ENCODE data around the gene EXOC3.

EXOC3 gene

DNA sequence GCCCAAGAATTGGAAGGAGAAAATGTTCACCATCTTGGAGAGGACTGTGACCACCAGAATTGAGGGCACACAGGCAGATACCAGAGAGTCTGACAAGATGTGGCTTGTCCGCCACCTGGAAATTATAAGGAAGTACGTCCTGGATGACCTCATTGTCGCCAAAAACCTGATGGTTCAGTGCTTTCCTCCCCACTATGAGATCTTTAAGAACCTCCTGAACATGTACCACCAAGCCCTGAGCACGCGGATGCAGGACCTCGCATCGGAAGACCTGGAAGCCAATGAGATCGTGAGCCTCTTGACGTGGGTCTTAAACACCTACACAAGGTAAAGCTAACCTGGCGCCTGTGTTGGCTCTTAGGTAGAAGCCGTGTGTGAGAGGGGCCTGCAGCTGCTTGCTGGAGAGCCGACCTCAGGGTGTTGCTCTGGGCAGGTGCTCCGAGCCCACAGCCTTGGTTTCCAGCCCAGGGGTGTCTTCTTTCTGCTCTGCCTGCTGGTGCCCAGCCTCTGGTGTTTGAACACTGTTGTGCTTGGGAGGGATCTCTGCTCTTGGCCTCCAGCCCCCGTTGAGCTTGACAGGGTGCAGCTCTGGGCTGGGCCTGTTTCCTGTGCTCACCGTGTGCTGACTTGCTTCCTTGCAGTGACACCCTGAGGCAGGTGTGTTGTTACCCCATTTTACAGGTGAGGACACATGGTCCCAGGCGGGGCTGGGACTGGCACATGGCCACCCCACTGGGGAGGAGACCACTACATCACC, 10.9 kb downstream of the EXOC3 start:
- peaks cover 96% of the 10 kb centered on the region for H3K36me3 ChIP-seq (ENCODE audit: insufficient read depth, low read length)
- no peaks in the 10 kb centered on the region for H3F3A ChIP-seq (ENCODE audit: insufficient read depth, low read length)
- H3K4me1 ChIP-seq (ENCODE audit: insufficient read depth, low read length, severe bottlenecking) = no peaks in the 10 kb centered on the region
- no peak overlapping the region for H2AFZ ChIP-seq (ENCODE audit: low read length)
- no peaks in the 10 kb centered on the region for H3K9me2 ChIP-seq (ENCODE audit: low read depth, low read length)
- no peaks in the 10 kb centered on the region for H3K79me2 ChIP-seq (ENCODE audit: insufficient read depth, low read length)
- H3K4me2 ChIP-seq (ENCODE audit: low read length) = no peak overlapping the region
- no peaks in the 10 kb centered on the region for H3K27me3 ChIP-seq (ENCODE audit: insufficient read depth, low read length)
- H3K9me3 ChIP-seq (ENCODE audit: low read length) = peaks cover 15% of the 10 kb centered on the region
- no peak overlapping the region for H3K27ac ChIP-seq (ENCODE audit: low read depth, low read length, poor library complexity, severe bottlenecking)
- H3K4me3 ChIP-seq (ENCODE audit: low read depth, low read length, poor library complexity, severe bottlenecking) = no peak overlapping the region
- H3K9ac ChIP-seq (ENCODE audit: low read length) = no peak overlapping the region
- no peaks in the 10 kb centered on the region for H4K20me1 ChIP-seq (ENCODE audit: insufficient read depth, low read length)
- TF ChIP-seq EZH2 (IDR thresholded peaks at IDR 0.05; ENCODE audit: borderline replicate concordance, low read length) = no peak
- TF ChIP-seq, protein P1, sequence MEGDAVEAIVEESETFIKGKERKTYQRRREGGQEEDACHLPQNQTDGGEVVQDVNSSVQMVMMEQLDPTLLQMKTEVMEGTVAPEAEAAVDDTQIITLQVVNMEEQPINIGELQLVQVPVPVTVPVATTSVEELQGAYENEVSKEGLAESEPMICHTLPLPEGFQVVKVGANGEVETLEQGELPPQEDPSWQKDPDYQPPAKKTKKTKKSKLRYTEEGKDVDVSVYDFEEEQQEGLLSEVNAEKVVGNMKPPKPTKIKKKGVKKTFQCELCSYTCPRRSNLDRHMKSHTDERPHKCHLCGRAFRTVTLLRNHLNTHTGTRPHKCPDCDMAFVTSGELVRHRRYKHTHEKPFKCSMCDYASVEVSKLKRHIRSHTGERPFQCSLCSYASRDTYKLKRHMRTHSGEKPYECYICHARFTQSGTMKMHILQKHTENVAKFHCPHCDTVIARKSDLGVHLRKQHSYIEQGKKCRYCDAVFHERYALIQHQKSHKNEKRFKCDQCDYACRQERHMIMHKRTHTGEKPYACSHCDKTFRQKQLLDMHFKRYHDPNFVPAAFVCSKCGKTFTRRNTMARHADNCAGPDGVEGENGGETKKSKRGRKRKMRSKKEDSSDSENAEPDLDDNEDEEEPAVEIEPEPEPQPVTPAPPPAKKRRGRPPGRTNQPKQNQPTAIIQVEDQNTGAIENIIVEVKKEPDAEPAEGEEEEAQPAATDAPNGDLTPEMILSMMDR (IDR thresholded peaks at IDR 0.05; ENCODE audit: low read length) = no peak

DNA sequence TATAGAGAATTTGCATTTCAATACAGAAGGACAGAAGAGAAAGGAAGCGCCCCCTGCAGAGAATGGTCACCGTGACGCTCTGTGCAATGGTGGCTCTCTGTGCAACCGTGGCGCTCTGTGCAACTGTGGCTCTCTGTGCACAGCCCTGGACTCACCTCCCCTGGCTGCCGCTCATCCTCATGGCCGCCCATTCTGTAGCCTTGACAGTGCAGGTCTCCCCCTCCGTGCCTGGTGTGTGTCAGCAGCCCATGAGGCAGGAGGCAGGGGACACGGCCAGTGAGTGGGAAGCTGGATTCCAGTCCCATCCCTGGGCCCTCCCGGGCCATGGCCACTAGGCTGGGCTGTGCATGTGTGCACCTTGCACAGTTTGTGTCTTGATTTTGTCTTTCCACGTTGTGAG, 12.0 kb downstream of the EXOC3 start:
- no peak overlapping the region for H3K9ac ChIP-seq (ENCODE audit: low read length)
- no peaks in the 10 kb centered on the region for H3F3A ChIP-seq (ENCODE audit: insufficient read depth, low read length)
- TF ChIP-seq, protein P1 (IDR thresholded peaks at IDR 0.05; ENCODE audit: low read length) = no peak
- no peak for TF ChIP-seq EZH2 (IDR thresholded peaks at IDR 0.05; ENCODE audit: borderline replicate concordance, low read length)
- H3K9me3 ChIP-seq (ENCODE audit: low read length) = peaks cover 15% of the 10 kb centered on the region
- no peak overlapping the region for H2AFZ ChIP-seq (ENCODE audit: low read length)
- no peak overlapping the region for H3K4me3 ChIP-seq (ENCODE audit: low read depth, low read length, poor library complexity, severe bottlenecking)
- no peak overlapping the region for H3K27ac ChIP-seq (ENCODE audit: low read depth, low read length, poor library complexity, severe bottlenecking)
- no peaks in the 10 kb centered on the region for H3K4me1 ChIP-seq (ENCODE audit: insufficient read depth, low read length, severe bottlenecking)
- no peaks in the 10 kb centered on the region for H4K20me1 ChIP-seq (ENCODE audit: insufficient read depth, low read length)
- H3K27me3 ChIP-seq (ENCODE audit: insufficient read depth, low read length) = no peaks in the 10 kb centered on the region
- peaks cover 96% of the 10 kb centered on the region for H3K36me3 ChIP-seq (ENCODE audit: insufficient read depth, low read length)
- no peaks in the 10 kb centered on the region for H3K79me2 ChIP-seq (ENCODE audit: insufficient read depth, low read length)
- H3K4me2 ChIP-seq (ENCODE audit: low read length) = no peak overlapping the region
- H3K9me2 ChIP-seq (ENCODE audit: low read depth, low read length) = no peaks in the 10 kb centered on the region

DNA sequence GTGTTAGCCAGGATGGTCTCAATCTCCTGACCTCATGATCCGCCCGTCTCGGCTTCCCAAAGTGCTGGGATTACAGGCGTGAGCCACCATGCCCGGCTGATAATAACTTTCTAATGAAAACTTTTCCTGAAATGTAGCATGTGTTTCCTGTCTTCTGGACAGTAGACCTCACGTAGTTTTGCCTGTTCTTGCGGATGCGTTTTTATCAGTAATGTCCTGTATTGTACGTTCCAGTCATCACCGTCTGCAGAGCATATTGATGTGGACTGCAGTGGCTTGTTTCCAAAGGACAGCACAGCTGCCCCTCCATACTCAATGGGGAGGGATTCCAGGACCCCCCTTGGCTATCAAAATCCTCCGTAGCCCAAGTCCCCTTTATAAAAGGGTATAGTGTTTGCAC, 12.8 kb downstream of the EXOC3 start:
- Histone ChIP-seq H3K27me3 (ENCODE audit: insufficient read depth, low read length) (no peaks in the 10 kb centered on the region), H4K20me1 (ENCODE audit: insufficient read depth, low read length) (no peaks in the 10 kb centered on the region), H3K9me2 (ENCODE audit: low read depth, low read length) (no peaks in the 10 kb centered on the region), H3F3A (ENCODE audit: insufficient read depth, low read length) (no peaks in the 10 kb centered on the region), H3K79me2 (ENCODE audit: insufficient read depth, low read length) (no peaks in the 10 kb centered on the region), H3K4me3 (ENCODE audit: low read depth, low read length, poor library complexity, severe bottlenecking) (no peak overlapping the region), H3K9me3 (ENCODE audit: low read length) (peaks cover 15% of the 10 kb centered on the region), H2AFZ (ENCODE audit: low read length) (no peak overlapping the region), H3K36me3 (ENCODE audit: insufficient read depth, low read length) (peaks cover 95% of the 10 kb centered on the region), H3K4me2 (ENCODE audit: low read length) (no peak overlapping the region), H3K27ac (ENCODE audit: low read depth, low read length, poor library complexity, severe bottlenecking) (no peak overlapping the region), H3K9ac (ENCODE audit: low read length) (no peak overlapping the region), H3K4me1 (ENCODE audit: insufficient read depth, low read length, severe bottlenecking) (no peaks in the 10 kb centered on the region)
- no peak for TF ChIP-seq EZH2 (IDR thresholded peaks at IDR 0.05; ENCODE audit: borderline replicate concordance, low read length)
- TF ChIP-seq, protein P1 (IDR thresholded peaks at IDR 0.05; ENCODE audit: low read length) = no peak

All from OCI-LY1 (cell line).